ENCODE measurements around the gene FHIT. TPM values are rescaled to one million over a fixed set of nuclear protein-coding genes. Genes with fewer than 3 reads are reported as not detected.

The FHIT gene
- total and polyA plus RNA-seq, 10 of the 15 experiments (the other 5 are each of a cell fraction or from before 2014, with no cell fraction given) = 4.2 to 14.9 (median 9.4) TPM

DNA sequence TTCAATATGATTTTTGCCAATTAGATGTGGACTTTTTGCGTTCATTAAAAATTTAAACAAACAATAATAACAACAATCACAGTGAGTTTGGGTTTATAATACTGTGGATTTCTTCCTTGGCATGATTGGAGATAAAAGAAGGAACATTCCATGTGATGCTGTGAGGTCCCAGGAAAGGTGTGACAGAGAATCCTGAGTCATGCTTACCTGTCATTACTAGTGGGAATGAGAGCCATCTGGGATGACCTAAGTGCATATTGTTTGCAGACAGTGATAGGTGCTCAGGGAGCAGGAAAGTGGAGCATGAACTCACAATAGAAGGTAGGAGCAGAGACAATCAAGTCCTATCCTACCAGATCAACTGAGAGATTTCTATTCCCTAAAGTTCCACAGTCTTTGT, 1434.9 kb downstream of the FHIT start (continued):
- TF ChIP-seq, protein P1, sequence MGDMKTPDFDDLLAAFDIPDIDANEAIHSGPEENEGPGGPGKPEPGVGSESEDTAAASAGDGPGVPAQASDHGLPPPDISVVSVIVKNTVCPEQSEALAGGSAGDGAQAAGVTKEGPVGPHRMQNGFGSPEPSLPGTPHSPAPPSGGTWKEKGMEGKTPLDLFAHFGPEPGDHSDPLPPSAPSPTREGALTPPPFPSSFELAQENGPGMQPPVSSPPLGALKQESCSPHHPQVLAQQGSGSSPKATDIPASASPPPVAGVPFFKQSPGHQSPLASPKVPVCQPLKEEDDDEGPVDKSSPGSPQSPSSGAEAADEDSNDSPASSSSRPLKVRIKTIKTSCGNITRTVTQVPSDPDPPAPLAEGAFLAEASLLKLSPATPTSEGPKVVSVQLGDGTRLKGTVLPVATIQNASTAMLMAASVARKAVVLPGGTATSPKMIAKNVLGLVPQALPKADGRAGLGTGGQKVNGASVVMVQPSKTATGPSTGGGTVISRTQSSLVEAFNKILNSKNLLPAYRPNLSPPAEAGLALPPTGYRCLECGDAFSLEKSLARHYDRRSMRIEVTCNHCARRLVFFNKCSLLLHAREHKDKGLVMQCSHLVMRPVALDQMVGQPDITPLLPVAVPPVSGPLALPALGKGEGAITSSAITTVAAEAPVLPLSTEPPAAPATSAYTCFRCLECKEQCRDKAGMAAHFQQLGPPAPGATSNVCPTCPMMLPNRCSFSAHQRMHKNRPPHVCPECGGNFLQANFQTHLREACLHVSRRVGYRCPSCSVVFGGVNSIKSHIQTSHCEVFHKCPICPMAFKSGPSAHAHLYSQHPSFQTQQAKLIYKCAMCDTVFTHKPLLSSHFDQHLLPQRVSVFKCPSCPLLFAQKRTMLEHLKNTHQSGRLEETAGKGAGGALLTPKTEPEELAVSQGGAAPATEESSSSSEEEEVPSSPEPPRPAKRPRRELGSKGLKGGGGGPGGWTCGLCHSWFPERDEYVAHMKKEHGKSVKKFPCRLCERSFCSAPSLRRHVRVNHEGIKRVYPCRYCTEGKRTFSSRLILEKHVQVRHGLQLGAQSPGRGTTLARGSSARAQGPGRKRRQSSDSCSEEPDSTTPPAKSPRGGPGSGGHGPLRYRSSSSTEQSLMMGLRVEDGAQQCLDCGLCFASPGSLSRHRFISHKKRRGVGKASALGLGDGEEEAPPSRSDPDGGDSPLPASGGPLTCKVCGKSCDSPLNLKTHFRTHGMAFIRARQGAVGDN (IDR thresholded peaks at IDR 0.05) = no peak

DNA sequence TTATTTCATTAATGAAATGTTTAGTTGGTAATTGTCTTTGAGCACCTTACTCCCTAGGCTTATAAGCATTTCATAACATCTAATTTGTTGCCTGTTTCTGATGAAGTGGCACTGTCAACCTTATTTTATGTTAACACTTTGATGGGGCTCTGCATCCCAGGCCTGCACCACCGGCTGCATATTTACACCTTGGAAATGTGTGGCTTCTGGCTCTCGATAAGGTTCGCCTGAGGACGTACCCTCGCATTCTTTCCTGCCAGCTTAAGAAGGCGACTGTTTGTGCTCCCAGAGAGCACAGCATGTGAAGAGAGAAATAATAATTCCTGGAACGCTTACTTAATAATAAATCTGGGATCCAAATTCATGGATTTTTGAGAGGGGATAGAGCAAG, 1438.1 kb downstream of the FHIT start:
- FAIRE-seq = no peak
- Histone ChIP-seq H3K9me3 (replicated peaks; ENCODE audit: control insufficient read depth, insufficient read depth, low read length) (no peaks in the 10 kb centered on the region), H3K36me3 (ENCODE audit: control insufficient read depth in 2 of 2, insufficient read depth in 2 of 2, low read length in 1 of 2) (no peaks in the 10 kb centered on the region), H3K4me3 (no peak overlapping the region), H3K4me2 (ENCODE audit: control insufficient read depth, insufficient read depth) (no peak overlapping the region), H3K4me1 (ENCODE audit: control insufficient read depth, insufficient read depth, low read length) (no peaks in the 10 kb centered on the region), H3K79me2 (ENCODE audit: control insufficient read depth, insufficient read depth, low read length) (no peaks in the 10 kb centered on the region), H3K9ac (ENCODE audit: control insufficient read depth, insufficient read depth, low read length) (no peak overlapping the region), H4K20me1 (ENCODE audit: control insufficient read depth, insufficient read depth) (no peaks in the 10 kb centered on the region), H2AFZ (ENCODE audit: control insufficient read depth, low read depth, low read length) (no peak overlapping the region), H3K27me3 (replicated peaks in 1 of 2; ENCODE audit: control insufficient read depth in 2 of 2, insufficient read depth in 2 of 2, low read length in 1 of 2) (no peaks in the 10 kb centered on the region), H3K27ac (ENCODE audit: control insufficient read depth, insufficient read depth) (no peak overlapping the region)
- WGBS (ENCODE audit: insufficient coverage, insufficient replicate concordance, low lambda C conversion rate, missing lambda C conversion rate) = 56% methylated on average over 7 of the region's 7 CpGs
- SMC1A ChIA-PET (ENCODE audit: uncharacterized antibody, unreplicated experiment) = no interaction called here
- CTCF ChIA-PET = interaction anchor here (0.9 to 1.4 kb wide), 3 partner anchors 13 to 16 kb away, joined by 3 to 4 read pairs (median 3); no protein-coding TSS in a partner anchor
- in situ Hi-C loops (cut with MboI) (no loop called here), intact Hi-C loops (cut with micrococcal nuclease; ENCODE audit: unreplicated experiment) (no loop called here)
- ATAC-seq = no peak
- no TSS peak for BruUV-seq (replicated peaks)
- RAD21 ChIA-PET (ENCODE audit: unreplicated experiment) = interaction anchor here (1.2 kb wide), 1 partner anchor 601 kb away, joined by 3 read pairs; no protein-coding TSS in a partner anchor
- POLR2A ChIA-PET = no interaction called here
- no peak for DNase-seq (ENCODE audit: low read depth, low spot score)
- TF ChIP-seq CHD2 (IDR thresholded peaks at IDR 0.05; ENCODE audit: borderline replicate concordance, low read depth, low read length) (no peak), MXI1 (IDR thresholded peaks at IDR 0.05; ENCODE audit: low read depth, low read length) (no peak), TARDBP (IDR thresholded peaks at IDR 0.05; ENCODE audit: borderline replicate concordance) (no peak), PAX8 (IDR thresholded peaks at IDR 0.05) (no peak), IKZF1 (conservative IDR thresholded peaks at IDR 0.05) (no peak), RAD51 (IDR thresholded peaks at IDR 0.05) (no peak), SMARCA5 (IDR thresholded peaks at IDR 0.05) (no peak), BMI1 (IDR thresholded peaks at IDR 0.05; ENCODE audit: borderline replicate concordance) (no peak), IRF4 (IDR thresholded peaks at IDR 0.05; ENCODE audit: low read depth, low read length) (no peak), NFIC (IDR thresholded peaks at IDR 0.05; ENCODE audit: low read depth, low read length) (no peak), SIN3A (IDR thresholded peaks at IDR 0.05; ENCODE audit: low read depth, low read length) (no peak), ZSCAN29 (IDR thresholded peaks at IDR 0.05) (no peak)
- TF ChIP-seq, protein P2, sequence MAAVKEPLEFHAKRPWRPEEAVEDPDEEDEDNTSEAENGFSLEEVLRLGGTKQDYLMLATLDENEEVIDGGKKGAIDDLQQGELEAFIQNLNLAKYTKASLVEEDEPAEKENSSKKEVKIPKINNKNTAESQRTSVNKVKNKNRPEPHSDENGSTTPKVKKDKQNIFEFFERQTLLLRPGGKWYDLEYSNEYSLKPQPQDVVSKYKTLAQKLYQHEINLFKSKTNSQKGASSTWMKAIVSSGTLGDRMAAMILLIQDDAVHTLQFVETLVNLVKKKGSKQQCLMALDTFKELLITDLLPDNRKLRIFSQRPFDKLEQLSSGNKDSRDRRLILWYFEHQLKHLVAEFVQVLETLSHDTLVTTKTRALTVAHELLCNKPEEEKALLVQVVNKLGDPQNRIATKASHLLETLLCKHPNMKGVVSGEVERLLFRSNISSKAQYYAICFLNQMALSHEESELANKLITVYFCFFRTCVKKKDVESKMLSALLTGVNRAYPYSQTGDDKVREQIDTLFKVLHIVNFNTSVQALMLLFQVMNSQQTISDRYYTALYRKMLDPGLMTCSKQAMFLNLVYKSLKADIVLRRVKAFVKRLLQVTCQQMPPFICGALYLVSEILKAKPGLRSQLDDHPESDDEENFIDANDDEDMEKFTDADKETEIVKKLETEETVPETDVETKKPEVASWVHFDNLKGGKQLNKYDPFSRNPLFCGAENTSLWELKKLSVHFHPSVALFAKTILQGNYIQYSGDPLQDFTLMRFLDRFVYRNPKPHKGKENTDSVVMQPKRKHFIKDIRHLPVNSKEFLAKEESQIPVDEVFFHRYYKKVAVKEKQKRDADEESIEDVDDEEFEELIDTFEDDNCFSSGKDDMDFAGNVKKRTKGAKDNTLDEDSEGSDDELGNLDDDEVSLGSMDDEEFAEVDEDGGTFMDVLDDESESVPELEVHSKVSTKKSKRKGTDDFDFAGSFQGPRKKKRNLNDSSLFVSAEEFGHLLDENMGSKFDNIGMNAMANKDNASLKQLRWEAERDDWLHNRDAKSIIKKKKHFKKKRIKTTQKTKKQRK (IDR thresholded peaks at IDR 0.05; ENCODE audit: low read depth, low read length) = no peak
- TF ChIP-seq, protein P3, sequence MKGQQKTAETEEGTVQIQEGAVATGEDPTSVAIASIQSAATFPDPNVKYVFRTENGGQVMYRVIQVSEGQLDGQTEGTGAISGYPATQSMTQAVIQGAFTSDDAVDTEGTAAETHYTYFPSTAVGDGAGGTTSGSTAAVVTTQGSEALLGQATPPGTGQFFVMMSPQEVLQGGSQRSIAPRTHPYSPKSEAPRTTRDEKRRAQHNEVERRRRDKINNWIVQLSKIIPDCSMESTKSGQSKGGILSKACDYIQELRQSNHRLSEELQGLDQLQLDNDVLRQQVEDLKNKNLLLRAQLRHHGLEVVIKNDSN (IDR thresholded peaks at IDR 0.05; ENCODE audit: borderline replicate concordance, extremely low read length, insufficient read depth, low read depth, low read length) = no peak
